ENCODE data around the gene HBEGF. TPM values are rescaled to one million over a fixed set of nuclear protein-coding genes. Genes with fewer than 3 reads are reported as not detected.

HBEGF gene
- total and polyA plus RNA-seq, 4 donors: 0.60 to 1.0 (median 0.78) TPM

- Histone ChIP-seq H3K9ac (ENCODE audit: low read depth in 1 of 2, low read length in 2 of 2) (no peak overlapping the region), H3K4me1 (ENCODE audit: control insufficient read depth in 4 of 4, insufficient read depth in 4 of 4, low read length in 3 of 4) (no peaks in the 10 kb centered on the region), H3K9me3 (ENCODE audit: control insufficient read depth in 4 of 4, low read length in 3 of 4) (no peaks in the 10 kb centered on the region), H3K27me3 (ENCODE audit: control insufficient read depth in 4 of 4, insufficient read depth in 4 of 4, low read length in 3 of 4) (no peaks in the 10 kb centered on the region), H3K27ac (ENCODE audit: low read depth in 1 of 2, low read length in 2 of 2) (no peak overlapping the region), H3K36me3 (ENCODE audit: control insufficient read depth in 4 of 4, insufficient read depth in 3 of 4, low read depth in 1 of 4, low read length in 3 of 4) (no peaks in the 10 kb centered on the region), H3K4me3 (ENCODE audit: low read depth in 1 of 3, low read length in 3 of 3) (no peak overlapping the region)
- 76% methylated on average over 2 of the region's 2 CpGs for WGBS
- no peak for TF ChIP-seq GABPA (IDR thresholded peaks at IDR 0.05 in 1 of 2, conservative IDR thresholded peaks at IDR 0.05 in 1 of 2)
- no peak for TF ChIP-seq YY1 (IDR thresholded peaks at IDR 0.05)
- no peak for TF ChIP-seq ZBTB33 (IDR thresholded peaks at IDR 0.05)
- TF ChIP-seq JUND (IDR thresholded peaks at IDR 0.05): no peak
- TF ChIP-seq, protein P1, sequence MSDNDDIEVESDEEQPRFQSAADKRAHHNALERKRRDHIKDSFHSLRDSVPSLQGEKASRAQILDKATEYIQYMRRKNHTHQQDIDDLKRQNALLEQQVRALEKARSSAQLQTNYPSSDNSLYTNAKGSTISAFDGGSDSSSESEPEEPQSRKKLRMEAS (IDR thresholded peaks at IDR 0.05): no peak
- TF ChIP-seq, protein P2, sequence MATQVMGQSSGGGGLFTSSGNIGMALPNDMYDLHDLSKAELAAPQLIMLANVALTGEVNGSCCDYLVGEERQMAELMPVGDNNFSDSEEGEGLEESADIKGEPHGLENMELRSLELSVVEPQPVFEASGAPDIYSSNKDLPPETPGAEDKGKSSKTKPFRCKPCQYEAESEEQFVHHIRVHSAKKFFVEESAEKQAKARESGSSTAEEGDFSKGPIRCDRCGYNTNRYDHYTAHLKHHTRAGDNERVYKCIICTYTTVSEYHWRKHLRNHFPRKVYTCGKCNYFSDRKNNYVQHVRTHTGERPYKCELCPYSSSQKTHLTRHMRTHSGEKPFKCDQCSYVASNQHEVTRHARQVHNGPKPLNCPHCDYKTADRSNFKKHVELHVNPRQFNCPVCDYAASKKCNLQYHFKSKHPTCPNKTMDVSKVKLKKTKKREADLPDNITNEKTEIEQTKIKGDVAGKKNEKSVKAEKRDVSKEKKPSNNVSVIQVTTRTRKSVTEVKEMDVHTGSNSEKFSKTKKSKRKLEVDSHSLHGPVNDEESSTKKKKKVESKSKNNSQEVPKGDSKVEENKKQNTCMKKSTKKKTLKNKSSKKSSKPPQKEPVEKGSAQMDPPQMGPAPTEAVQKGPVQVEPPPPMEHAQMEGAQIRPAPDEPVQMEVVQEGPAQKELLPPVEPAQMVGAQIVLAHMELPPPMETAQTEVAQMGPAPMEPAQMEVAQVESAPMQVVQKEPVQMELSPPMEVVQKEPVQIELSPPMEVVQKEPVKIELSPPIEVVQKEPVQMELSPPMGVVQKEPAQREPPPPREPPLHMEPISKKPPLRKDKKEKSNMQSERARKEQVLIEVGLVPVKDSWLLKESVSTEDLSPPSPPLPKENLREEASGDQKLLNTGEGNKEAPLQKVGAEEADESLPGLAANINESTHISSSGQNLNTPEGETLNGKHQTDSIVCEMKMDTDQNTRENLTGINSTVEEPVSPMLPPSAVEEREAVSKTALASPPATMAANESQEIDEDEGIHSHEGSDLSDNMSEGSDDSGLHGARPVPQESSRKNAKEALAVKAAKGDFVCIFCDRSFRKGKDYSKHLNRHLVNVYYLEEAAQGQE (IDR thresholded peaks at IDR 0.05): no peak
- no peak for TF ChIP-seq ATF3 (IDR thresholded peaks at IDR 0.05)
- TF ChIP-seq CTCF (IDR thresholded peaks at IDR 0.05; ENCODE audit: low read depth, low read length, missing input control): no peak
- no peak for TF ChIP-seq HNF4G (IDR thresholded peaks at IDR 0.05)
- no peak for TF ChIP-seq EGR1 (IDR thresholded peaks at IDR 0.05; ENCODE audit: low read depth in 2 of 2)
- no peak for TF ChIP-seq FOXA2 (IDR thresholded peaks at IDR 0.05)
- no peak for TF ChIP-seq SP1 (IDR thresholded peaks at IDR 0.05)
- TF ChIP-seq RXRA (IDR thresholded peaks at IDR 0.05): no peak
- DNase-seq (ENCODE audit: low spot score): no peak
Observed at GRCh38 chr5:140310434-140310833, 36.0 kb downstream of the HBEGF start.

DNA sequence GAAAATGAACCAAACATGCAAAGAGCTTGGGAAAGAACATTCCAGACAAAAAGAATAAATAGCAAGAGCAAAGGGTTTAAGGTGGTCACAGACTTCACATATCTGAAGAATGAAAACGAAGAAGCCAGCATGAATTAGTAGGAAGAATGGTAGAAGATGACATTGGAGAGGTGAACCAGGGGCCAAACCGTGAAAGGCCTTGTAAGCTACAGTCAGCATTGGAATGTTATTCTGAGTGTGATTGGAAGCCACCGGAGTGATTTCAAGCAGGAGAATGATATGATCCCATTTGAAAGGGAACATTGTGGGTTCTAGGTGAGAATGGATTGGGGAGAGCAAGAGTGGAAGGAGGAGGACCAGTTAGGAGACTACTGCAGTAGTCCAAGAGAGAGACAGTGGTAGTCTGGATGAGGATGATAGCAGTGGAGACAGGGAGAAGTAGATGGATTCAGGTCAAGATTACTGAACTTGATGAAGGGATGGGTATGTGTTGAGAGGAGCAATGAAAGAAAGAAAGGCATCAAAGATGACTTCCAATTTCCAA lies 36.6 kb downstream of the HBEGF start:
- no peak for DNase-seq (ENCODE audit: low spot score)
- Histone ChIP-seq H3K27me3 (ENCODE audit: control insufficient read depth in 4 of 4, insufficient read depth in 4 of 4, low read length in 3 of 4) (no peaks in the 10 kb centered on the region), H3K9me3 (ENCODE audit: control insufficient read depth in 4 of 4, low read length in 3 of 4) (no peaks in the 10 kb centered on the region), H3K4me1 (ENCODE audit: control insufficient read depth in 4 of 4, insufficient read depth in 4 of 4, low read length in 3 of 4) (no peaks in the 10 kb centered on the region), H3K27ac (ENCODE audit: low read depth in 1 of 2, low read length in 2 of 2) (no peak overlapping the region), H3K36me3 (ENCODE audit: control insufficient read depth in 4 of 4, insufficient read depth in 3 of 4, low read depth in 1 of 4, low read length in 3 of 4) (no peaks in the 10 kb centered on the region), H3K4me3 (ENCODE audit: low read depth in 1 of 3, low read length in 3 of 3) (no peak overlapping the region), H3K9ac (ENCODE audit: low read depth in 1 of 2, low read length in 2 of 2) (no peak overlapping the region)
- WGBS: 90% methylated on average over 3 of the region's 3 CpGs
- TF ChIP-seq HNF4A (conservative IDR thresholded peaks at IDR 0.05) (no peak), FOXA2 (IDR thresholded peaks at IDR 0.05) (no peak), RXRA (IDR thresholded peaks at IDR 0.05) (no peak)
- TF ChIP-seq, protein P2 (IDR thresholded peaks at IDR 0.05): no peak
- TF ChIP-seq, protein P1 (IDR thresholded peaks at IDR 0.05): no peak

All from liver (tissue), 9 donors.